ENCODE measurements around the gene SELENOS.

DNA sequence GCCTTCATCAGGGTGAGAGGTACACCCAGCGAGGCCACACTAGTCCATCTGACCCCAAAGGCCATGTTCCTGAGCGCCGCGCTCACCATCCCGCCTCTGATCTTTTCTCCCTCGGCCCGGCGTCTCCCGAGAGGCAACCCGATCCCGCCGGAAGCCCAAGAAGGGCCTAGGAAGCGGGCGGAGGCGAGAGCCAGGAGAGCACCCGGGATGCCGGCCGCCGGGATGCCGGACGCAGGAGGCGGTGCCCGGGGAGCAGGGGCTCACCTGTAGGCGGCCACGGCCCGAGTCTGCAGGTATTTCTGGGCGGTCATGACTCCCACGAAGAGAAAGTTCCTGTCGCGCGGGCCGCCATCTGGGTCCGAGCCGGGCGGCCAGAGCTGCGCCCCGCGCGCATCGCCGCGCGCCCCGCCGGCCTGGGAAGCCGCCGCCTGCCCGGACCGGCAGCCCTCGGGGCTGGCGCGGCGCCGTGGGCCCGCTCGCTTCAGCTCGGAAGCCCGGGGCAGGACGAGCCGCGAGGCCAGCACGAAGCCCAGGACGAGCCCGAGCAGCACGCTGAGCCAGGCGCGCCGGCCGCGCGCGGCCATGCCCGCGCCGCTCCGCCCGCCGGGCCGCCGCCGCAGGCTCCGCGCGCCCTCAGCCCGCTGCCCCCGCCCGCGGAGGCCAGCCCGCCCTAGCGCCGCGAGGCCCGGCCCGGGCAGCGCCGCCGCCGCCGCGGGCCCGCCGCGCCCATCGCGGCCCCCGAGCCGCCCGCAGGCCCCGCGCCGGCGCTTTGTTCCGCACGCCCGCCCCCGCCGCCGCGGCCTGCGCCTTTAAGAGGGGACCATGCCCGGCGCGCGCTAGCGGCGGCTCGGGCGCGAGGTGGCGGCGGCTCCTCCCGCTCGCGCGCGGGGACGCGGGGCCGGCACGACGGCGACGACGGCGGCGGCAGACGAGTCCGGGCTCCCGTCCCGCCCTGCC, 26.1 kb downstream of the SELENOS start:
- no peak for TF ChIP-seq POLR2A (IDR thresholded peaks at IDR 0.05)
- TF ChIP-seq, protein P1, sequence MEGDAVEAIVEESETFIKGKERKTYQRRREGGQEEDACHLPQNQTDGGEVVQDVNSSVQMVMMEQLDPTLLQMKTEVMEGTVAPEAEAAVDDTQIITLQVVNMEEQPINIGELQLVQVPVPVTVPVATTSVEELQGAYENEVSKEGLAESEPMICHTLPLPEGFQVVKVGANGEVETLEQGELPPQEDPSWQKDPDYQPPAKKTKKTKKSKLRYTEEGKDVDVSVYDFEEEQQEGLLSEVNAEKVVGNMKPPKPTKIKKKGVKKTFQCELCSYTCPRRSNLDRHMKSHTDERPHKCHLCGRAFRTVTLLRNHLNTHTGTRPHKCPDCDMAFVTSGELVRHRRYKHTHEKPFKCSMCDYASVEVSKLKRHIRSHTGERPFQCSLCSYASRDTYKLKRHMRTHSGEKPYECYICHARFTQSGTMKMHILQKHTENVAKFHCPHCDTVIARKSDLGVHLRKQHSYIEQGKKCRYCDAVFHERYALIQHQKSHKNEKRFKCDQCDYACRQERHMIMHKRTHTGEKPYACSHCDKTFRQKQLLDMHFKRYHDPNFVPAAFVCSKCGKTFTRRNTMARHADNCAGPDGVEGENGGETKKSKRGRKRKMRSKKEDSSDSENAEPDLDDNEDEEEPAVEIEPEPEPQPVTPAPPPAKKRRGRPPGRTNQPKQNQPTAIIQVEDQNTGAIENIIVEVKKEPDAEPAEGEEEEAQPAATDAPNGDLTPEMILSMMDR (IDR thresholded peaks at IDR 0.05) = peak in 1 of 4 donors; percentile 11
